Pancreas (tissue), 10 donors: Measurements from ENCODE around the gene RNF34. TPM values are rescaled to one million over a fixed set of nuclear protein-coding genes. Genes with fewer than 3 reads are reported as not detected.

Source experiments
- ATAC-seq, 4 donors: fragments of 200-7000 bp; cut with Tn5 transposase; one replicate each; pipeline versions ENCODE4 v1.8.0 to v1.9.1; 2020; ENCODE audit warnings: mild to moderate bottlenecking in 4 of 4, moderate library complexity in 4 of 4
- DNase-seq, 6 donors: peaks; one replicate each; pipeline ENCODE4 v3.0.0-alpha.2; 2020
- FAIRE-seq: peaks from 2 replicates; lab custom pipeline; 2012; peaks lifted over from hg19 to GRCh38; lab: Jason Lieb, UNC
- H3K27ac ChIP-seq, 4 donors: fragments of 200-600 bp; sonication (generic); 1 replicate in 3 of 4; 2 replicates in 1 of 4; pipeline versions ENCODE4 v1.5.0 to v1.8.0; 2020
- H3K27me3 ChIP-seq, 4 donors: fragments of 200-600 bp; one replicate each; pipeline ENCODE4 v1.8.0; 2021
- H3K36me3 ChIP-seq, 3 donors: fragments of 200-600 bp; sonication (generic) in 1 of 3; one replicate each; pipeline versions ENCODE4 v1.5.0 to v1.8.0; 2020 to 2021
- H3K4me1 ChIP-seq, 3 donors: fragments of 200-600 bp; one replicate each; pipeline ENCODE4 v1.8.0; 2021
- H3K4me3 ChIP-seq, 4 donors: fragments of 200-600 bp; sonication (generic) in 2 of 4; one replicate each; pipeline versions ENCODE4 v1.5.0 to v1.8.0; 2020 to 2021
- H3K9me3 ChIP-seq, 4 donors: fragments of 200-600 bp; one replicate each; pipeline ENCODE4 v1.8.0; 2021
- CTCF ChIP-seq, 4 donors: fragments of 200-600 bp; sonication (generic) in 3 of 4; IDR thresholded peaks; one replicate each; pipeline versions ENCODE4 v1.5.0 to v1.8.0; 2021; ENCODE audit warnings: antibody characterized with exemption in 4 of 4
- WGBS, 2 donors: extraction: QIAGEN DNeasy Blood & Tissue Kit; methylation state at CpG; one replicate each; pipeline ENCODE4 v1.1.7; 2013; 5-methylcytosine and 5-hydroxymethylcytosine counted together
- intact Hi-C, 3 donors: fragments of 100-400 bp; cut with DNase I; formaldehyde crosslinking; loops; one replicate each; pipeline versions ENCODE4 v1.11.1 to v1.14.2; 2022
- polyA plus RNA-seq, 2 donors: library from polyadenylated mRNA; stranded (reverse); fragments of 200-250 nt; gene quantifications; one replicate each; pipeline ENCODE4 v1.2.3, GENCODE V29; 2013
- total RNA-seq, 6 donors: library from RNA; stranded (reverse); fragmentation: NEBNext Ultra II Directional in 4 of 6; extraction: Animal tissue kit (Norgen Biotek cat#: 25700) in 4 of 6; gene quantifications; one replicate each; pipeline versions ENCODE4 v1.2.1 to v1.2.4, GENCODE V29; 2021 to 2023
- donor health status: healthy with polysubstance abuse.
- donor health status: DM: no; HTN: no; CAD: no; lungs with moderate emphysema.
- donor health status: DM: no; HTN: no; CAD: no.
- donor health status: control.
- donor health status: control.
- donor health status: Bipolar disorder and iron deficiency.
- donor health status: DM: yes; HTN: yes; CAD: no.
- donor health status: DM: no; HTN: no; CAD: no.
- donor health status: DM: no; HTN: no; CAD: no.
- donor health status: DM: yes; HTN: yes; CAD: no.

Gene RNF34
- total and polyA plus RNA-seq, 8 donors: 11.6 to 22.8 (median 14.1) TPM

DNA sequence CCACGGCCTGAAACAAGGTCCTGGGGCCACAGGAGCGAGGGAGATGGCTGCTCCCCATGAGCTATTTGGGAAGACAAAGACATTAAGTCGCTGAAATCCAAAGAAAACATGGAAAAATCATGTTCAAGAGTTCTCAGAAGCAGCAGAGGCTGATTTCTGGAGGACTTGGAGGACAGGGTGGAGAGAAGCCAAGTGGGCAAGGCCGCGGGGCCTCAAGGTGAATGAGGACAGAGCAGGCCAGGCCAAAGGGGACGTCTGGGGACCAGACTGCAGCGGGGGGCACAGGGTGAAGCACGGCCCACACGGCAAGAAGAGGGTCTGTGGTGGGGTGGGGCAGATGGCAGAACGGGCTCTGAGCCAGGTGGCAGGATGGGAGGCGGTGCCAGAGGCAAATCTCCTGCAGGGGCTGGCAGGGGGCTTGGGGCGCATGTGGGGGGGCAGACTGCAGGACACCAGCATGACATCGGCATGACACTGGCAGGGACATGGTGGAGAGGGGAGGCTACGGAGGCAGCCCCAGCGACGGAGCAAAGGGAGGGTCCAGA is 48.9 kb downstream of the RNF34 start:
- Histone ChIP-seq H3K27ac (no peak overlapping the region), H3K4me1 (no peaks in the 10 kb centered on the region), H3K27me3 (no peaks in the 10 kb centered on the region), H3K9me3 (no peaks in the 10 kb centered on the region), H3K4me3 (no peak overlapping the region), H3K36me3 (no peaks in the 10 kb centered on the region)
- DNase-seq (no peak), ATAC-seq (no peak), FAIRE-seq (no peak)
- no peak for TF ChIP-seq CTCF (IDR thresholded peaks at IDR 0.05)
- 81 to 90% methylated on average over 16 of the region's 16 CpGs for WGBS, 2 donors
- intact Hi-C loops: loop anchor here in 2 of 3 donors (10.0 kb wide), 2 partner anchors 114 to 384 kb away; no protein-coding TSS in a partner anchor

GRCh38 chr12:121451961-121452339 is 52.0 kb downstream of the RNF34 start:
- intact Hi-C loops: no loop called here
- Histone ChIP-seq H3K27ac (peak overlapping the region in 1 of 4 donors; percentile 3), H3K27me3 (no peaks in the 10 kb centered on the region), H3K36me3 (no peaks in the 10 kb centered on the region), H3K9me3 (no peaks in the 10 kb centered on the region), H3K4me1 (no peaks in the 10 kb centered on the region), H3K4me3 (no peak overlapping the region)
- DNase-seq (no peak), ATAC-seq (peak in 2 of 4 donors; percentile 36 to 40), FAIRE-seq (peak; percentile 39)
- TF ChIP-seq CTCF (IDR thresholded peaks at IDR 0.05): no peak
- 61 to 65% methylated on average over 4 of the region's 4 CpGs for WGBS, 2 donors

GRCh38 chr12:121452340-121452984 is 52.5 kb downstream of the RNF34 start:
- Histone ChIP-seq H3K9me3 (no peaks in the 10 kb centered on the region), H3K36me3 (no peaks in the 10 kb centered on the region), H3K27me3 (no peaks in the 10 kb centered on the region), H3K4me3 (no peak overlapping the region), H3K27ac (peak overlapping the region in 1 of 4 donors; percentile 3), H3K4me1 (no peaks in the 10 kb centered on the region)
- peak in 3 of 4 donors; percentile 8 to 46 (median 20) for ATAC-seq
- intact Hi-C loops: no loop called here
- 80 to 83% methylated on average over 33 to 35 of the region's 35 CpGs for WGBS, 2 donors
- DNase-seq: no peak
- FAIRE-seq: no peak
- TF ChIP-seq CTCF (IDR thresholded peaks at IDR 0.05): no peak

GRCh38 chr12:121452985-121453360 is 53.1 kb downstream of the RNF34 start:
- DNase-seq: no peak
- ATAC-seq: no peak
- TF ChIP-seq CTCF (IDR thresholded peaks at IDR 0.05): no peak
- Histone ChIP-seq H3K27me3 (no peaks in the 10 kb centered on the region), H3K36me3 (no peaks in the 10 kb centered on the region), H3K27ac (no peak overlapping the region), H3K4me3 (no peak overlapping the region), H3K4me1 (no peaks in the 10 kb centered on the region), H3K9me3 (no peaks in the 10 kb centered on the region)
- 95 to 97% methylated on average over 39 of the region's 39 CpGs for WGBS, 2 donors
- no peak for FAIRE-seq
- intact Hi-C loops: no loop called here

DNA sequence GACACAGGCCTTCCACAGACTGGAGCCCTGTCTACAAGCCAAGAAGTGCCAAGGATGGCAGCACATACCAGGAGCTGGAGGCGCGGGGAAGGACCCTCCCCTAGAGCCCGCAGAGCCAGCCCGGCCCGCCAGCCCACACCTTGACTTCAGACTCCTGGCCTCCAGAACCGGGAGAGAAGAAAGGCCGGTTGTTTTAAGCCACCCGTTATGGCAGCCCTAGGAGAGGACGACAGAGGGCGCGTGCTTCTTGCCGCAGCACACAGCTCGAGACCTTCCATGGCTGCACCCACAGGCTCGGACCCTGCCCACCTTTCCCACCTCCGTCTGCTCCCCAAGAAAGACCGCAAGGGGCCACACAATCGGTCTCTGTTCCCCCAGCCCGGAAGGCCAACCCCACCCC is 53.7 kb downstream of the RNF34 start:
- intact Hi-C loops: no loop called here
- FAIRE-seq (no peak), ATAC-seq (no peak), DNase-seq (no peak)
- H3K9me3 ChIP-seq: no peaks in the 10 kb centered on the region
- no peaks in the 10 kb centered on the region for H3K4me1 ChIP-seq
- WGBS, 2 donors: 86 to 93% methylated on average over 18 of the region's 18 CpGs
- no peaks in the 10 kb centered on the region for H3K27me3 ChIP-seq
- H3K36me3 ChIP-seq: no peaks in the 10 kb centered on the region
- no peak overlapping the region for H3K27ac ChIP-seq
- H3K4me3 ChIP-seq: no peak overlapping the region
- no peak for TF ChIP-seq CTCF (IDR thresholded peaks at IDR 0.05)
